Vagina (tissue), 2 donors: Measurements from ENCODE around the gene DBT. TPM values are rescaled to one million over a fixed set of nuclear protein-coding genes. Genes with fewer than 3 reads are reported as not detected.
"Not testable (repeated sequence)": the region's sequence is repeated elsewhere in the genome, so short reads cannot be mapped to it uniquely, and the experiment has no call there.

Experiments
- DNase-seq, 2 donors: peaks; one replicate each; pipeline ENCODE4 v3.0.0-alpha.2; 2017; ENCODE audit errors: extremely low spot score in 2 of 2
- H3K27ac ChIP-seq: fragments of 200-600 bp; sonication (generic); one replicate; pipeline ENCODE4 v1.5.1; 2019
- H3K27me3 ChIP-seq: fragments of 200-600 bp; sonication (generic); one replicate; pipeline ENCODE4 v1.5.1; 2019
- H3K36me3 ChIP-seq, 2 donors: fragments of 200-600 bp; sonication (generic); one replicate each; pipeline ENCODE4 v1.5.1; 2017 to 2019
- H3K4me1 ChIP-seq: fragments of 200-600 bp; sonication (generic); one replicate; pipeline ENCODE4 v1.5.1; 2019
- H3K4me3 ChIP-seq, 2 donors: fragments of 200-600 bp; sonication (generic); 1 replicate in 1 of 2; 2 replicates in 1 of 2; pipeline ENCODE4 v1.5.1; 2016 to 2019
- H3K9me3 ChIP-seq: fragments of 200-600 bp; sonication (generic); one replicate; pipeline ENCODE4 v1.5.1; 2019
- POLR2A ChIP-seq, 2 donors: fragments of 450-650 bp; IDR thresholded peaks; one replicate each; pipeline ENCODE4 v1.6.1; 2017; ENCODE audit warnings: antibody characterized with exemption in 2 of 2, mild to moderate bottlenecking in 2 of 2, moderate library complexity in 2 of 2
- POLR2AphosphoS5 ChIP-seq, 2 donors: sonication (generic); formaldehyde crosslinking; IDR thresholded peaks; one replicate each; pipeline ENCODE4 v1.9.0; 2017; ENCODE audit warnings: antibody characterized with exemption in 2 of 2, mild to moderate bottlenecking in 2 of 2, low read depth in 1 of 2; ENCODE audit not compliant: insufficient read depth in 1 of 2
- intact Hi-C: fragments of 100-400 bp; cut with DNase I; formaldehyde crosslinking; loops from one replicate; pipeline ENCODE4 v1.15.1; 2023
- total RNA-seq: library from RNA; depleted of rRNA; stranded (reverse); fragments of >200 nt; gene quantifications from one replicate; pipeline ENCODE4 v1.2.3, GENCODE V29; 2016
- TF ChIP-seq, protein P1 (sequence below), 3 experiments: fragments of 450-650 bp in 2 of 3; fragments of 200-600 bp in 1 of 3; sonication (generic) in 1 of 3; IDR thresholded peaks; one replicate each; pipeline ENCODE4 v1.5.1; 2017 to 2019; ENCODE audit warnings: antibody characterized with exemption in 3 of 3, mild to moderate bottlenecking in 2 of 3, moderate library complexity in 2 of 3

The DBT gene
- total RNA-seq: 7.4 TPM

GRCh38 chr1:100249537-100250257 is at the start of gene DBT:
Gene DBT (minus strand): TSS chr1:100249834. CDS start chr1:100249820, 14 bp downstream.
- Histone ChIP-seq H3K27ac (peak within 1 kb of the TSS; percentile 82), H3K4me1 (peaks cover 19% of the 10 kb centered on the region), H3K9me3 (no peaks in the 10 kb centered on the region), H3K36me3 (no peaks in the 10 kb centered on the region), H3K27me3 (no peaks in the 10 kb centered on the region), H3K4me3 (peak within 1 kb of the TSS; percentile 90 to 94)
- intact Hi-C loops: no loop called here
- DNase-seq: peak; percentile 97 to 99
- TF ChIP-seq, protein P1, sequence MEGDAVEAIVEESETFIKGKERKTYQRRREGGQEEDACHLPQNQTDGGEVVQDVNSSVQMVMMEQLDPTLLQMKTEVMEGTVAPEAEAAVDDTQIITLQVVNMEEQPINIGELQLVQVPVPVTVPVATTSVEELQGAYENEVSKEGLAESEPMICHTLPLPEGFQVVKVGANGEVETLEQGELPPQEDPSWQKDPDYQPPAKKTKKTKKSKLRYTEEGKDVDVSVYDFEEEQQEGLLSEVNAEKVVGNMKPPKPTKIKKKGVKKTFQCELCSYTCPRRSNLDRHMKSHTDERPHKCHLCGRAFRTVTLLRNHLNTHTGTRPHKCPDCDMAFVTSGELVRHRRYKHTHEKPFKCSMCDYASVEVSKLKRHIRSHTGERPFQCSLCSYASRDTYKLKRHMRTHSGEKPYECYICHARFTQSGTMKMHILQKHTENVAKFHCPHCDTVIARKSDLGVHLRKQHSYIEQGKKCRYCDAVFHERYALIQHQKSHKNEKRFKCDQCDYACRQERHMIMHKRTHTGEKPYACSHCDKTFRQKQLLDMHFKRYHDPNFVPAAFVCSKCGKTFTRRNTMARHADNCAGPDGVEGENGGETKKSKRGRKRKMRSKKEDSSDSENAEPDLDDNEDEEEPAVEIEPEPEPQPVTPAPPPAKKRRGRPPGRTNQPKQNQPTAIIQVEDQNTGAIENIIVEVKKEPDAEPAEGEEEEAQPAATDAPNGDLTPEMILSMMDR (IDR thresholded peaks at IDR 0.05): no peak
- TF ChIP-seq POLR2AphosphoS5 (IDR thresholded peaks at IDR 0.05; ENCODE audit: insufficient read depth in 1 of 2, low read depth in 1 of 2) (peak; percentile 93), POLR2A (IDR thresholded peaks at IDR 0.05) (peak in 1 of 2 donors; percentile 49)

- Histone ChIP-seq H3K27ac (no peak overlapping the region), H3K27me3 (no peaks in the 10 kb centered on the region), H3K9me3 (no peaks in the 10 kb centered on the region), H3K4me1 (no peaks in the 10 kb centered on the region), H3K4me3 (no peak overlapping the region), H3K36me3 (no peaks in the 10 kb centered on the region)
- intact Hi-C loops: no loop called here
- no peak for DNase-seq
- TF ChIP-seq POLR2A (IDR thresholded peaks at IDR 0.05) (no peak), POLR2AphosphoS5 (IDR thresholded peaks at IDR 0.05; ENCODE audit: insufficient read depth in 1 of 2, low read depth in 1 of 2) (no peak)
- TF ChIP-seq, protein P1 (IDR thresholded peaks at IDR 0.05): no peak
Measured at GRCh38 chr1:100298512-100298911, 48.9 kb upstream of the DBT start.

- H3K9me3 ChIP-seq, H3K27ac ChIP-seq, H3K27me3 ChIP-seq, H3K4me1 ChIP-seq, H3K4me3 ChIP-seq, intact Hi-C loops, DNase-seq, H3K36me3 ChIP-seq: not testable (repeated sequence)
Measured at GRCh38 chr1:100296997-100297396, 47.4 kb upstream of the DBT start.

DNA sequence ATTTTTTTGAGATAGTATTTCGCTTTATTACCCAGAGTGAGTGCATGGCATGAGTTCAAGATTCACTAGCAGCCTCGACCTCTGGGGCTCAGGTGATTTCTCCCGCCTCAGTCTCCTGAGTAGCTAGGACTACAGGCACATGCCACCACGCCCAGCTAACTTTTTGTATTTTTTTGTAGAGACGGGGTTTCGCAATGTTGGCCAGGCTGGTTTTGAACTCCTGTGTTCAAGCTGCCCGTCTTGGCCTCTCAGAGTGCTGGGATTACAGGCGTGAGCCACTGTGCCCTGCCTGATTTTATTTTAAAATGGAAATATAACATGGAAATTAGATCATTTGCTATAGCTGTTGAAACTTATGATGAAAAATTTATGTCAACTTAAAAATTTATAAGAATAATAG is 46.5 kb upstream of the DBT start:
- Histone ChIP-seq H3K4me3 (no peak overlapping the region), H3K27ac (no peak overlapping the region), H3K4me1 (no peaks in the 10 kb centered on the region), H3K36me3 (peaks cover 0 to 13% of the 10 kb centered on the region in 2 donors), H3K27me3 (no peaks in the 10 kb centered on the region), H3K9me3 (no peaks in the 10 kb centered on the region)
- TF ChIP-seq POLR2A (IDR thresholded peaks at IDR 0.05) (no peak), POLR2AphosphoS5 (IDR thresholded peaks at IDR 0.05; ENCODE audit: insufficient read depth in 1 of 2, low read depth in 1 of 2) (no peak)
- intact Hi-C loops: no loop called here
- no peak for DNase-seq

GRCh38 chr1:100292711-100293110 is 43.1 kb upstream of the DBT start:
- intact Hi-C loops: no loop called here
- no peak for DNase-seq
- Histone ChIP-seq H3K4me3 (no peak overlapping the region), H3K27me3 (no peaks in the 10 kb centered on the region), H3K36me3 (peaks cover 0 to 44% of the 10 kb centered on the region in 2 donors), H3K9me3 (no peaks in the 10 kb centered on the region), H3K27ac (no peak overlapping the region), H3K4me1 (no peaks in the 10 kb centered on the region)
- TF ChIP-seq, protein P1 (IDR thresholded peaks at IDR 0.05): no peak
- TF ChIP-seq POLR2AphosphoS5 (IDR thresholded peaks at IDR 0.05; ENCODE audit: insufficient read depth in 1 of 2, low read depth in 1 of 2) (no peak), POLR2A (IDR thresholded peaks at IDR 0.05) (no peak)

- Histone ChIP-seq H3K27me3 (no peaks in the 10 kb centered on the region), H3K4me1 (no peaks in the 10 kb centered on the region), H3K27ac (no peak overlapping the region), H3K4me3 (no peak overlapping the region), H3K36me3 (peaks cover 0 to 60% of the 10 kb centered on the region in 2 donors), H3K9me3 (no peaks in the 10 kb centered on the region)
- DNase-seq: no peak
- intact Hi-C loops: no loop called here
- no peak for TF ChIP-seq POLR2A (IDR thresholded peaks at IDR 0.05)
- no peak for TF ChIP-seq POLR2AphosphoS5 (IDR thresholded peaks at IDR 0.05; ENCODE audit: insufficient read depth in 1 of 2, low read depth in 1 of 2)
- TF ChIP-seq, protein P1 (IDR thresholded peaks at IDR 0.05): no peak
Measured at GRCh38 chr1:100290291-100290690, 40.7 kb upstream of the DBT start.
